GM19452 (cell line): ENCODE results near the gene APBA2.
"Not testable (repeated sequence)": the region's sequence is repeated elsewhere in the genome, so short reads cannot be mapped to it uniquely, and the experiment has no call there.

Experiments
- ATAC-seq: cut with Tn5 transposase; IDR thresholded peaks from one replicate; pipeline ENCODE4 v1.9.1; 2021; ENCODE audit not compliant: unreplicated experiment

The APBA2 gene

DNA sequence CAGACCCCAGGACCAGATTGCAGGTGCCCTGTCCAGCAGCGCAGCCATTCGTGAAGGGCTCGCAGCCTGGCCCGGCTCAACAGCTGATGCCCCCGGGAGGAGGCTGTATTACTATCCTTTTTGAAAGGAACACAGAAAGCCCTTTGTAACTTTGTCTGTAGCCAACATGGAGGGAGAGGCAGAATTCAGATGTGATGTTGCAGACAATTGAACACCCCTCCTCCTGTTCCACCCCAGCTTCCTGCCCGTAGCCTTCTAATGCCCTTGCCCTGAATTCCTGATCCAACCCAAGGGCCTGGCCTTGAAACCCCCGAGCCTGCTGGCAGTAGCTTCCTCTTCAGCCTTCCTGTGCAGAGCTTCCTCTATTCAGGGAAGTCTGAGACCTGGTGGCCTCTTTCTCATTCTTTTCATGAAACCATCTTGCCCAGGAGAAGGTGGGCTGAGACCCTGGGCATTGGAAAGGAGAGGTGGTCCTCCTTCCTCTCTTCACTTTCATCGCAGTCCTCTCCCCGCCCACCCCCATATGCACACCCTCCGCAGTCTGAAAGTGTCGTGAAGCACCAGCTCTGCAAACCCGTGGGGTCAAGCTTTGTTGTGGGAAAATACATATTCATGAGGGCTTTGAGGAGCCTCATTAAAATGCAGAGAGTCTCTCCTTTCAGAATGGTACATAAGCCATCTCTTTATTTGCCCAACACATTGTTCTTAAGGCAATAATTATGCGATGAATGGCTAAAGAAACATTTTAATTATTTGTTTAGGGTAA is 109.2 kb downstream of the APBA2 start:
- ATAC-seq: no peak

GRCh38 chr15:28995705-28996104 is 109.9 kb downstream of the APBA2 start:
- ATAC-seq: no peak

GRCh38 chr15:28996289-28996688 is 110.5 kb downstream of the APBA2 start:
- no peak for ATAC-seq

- ATAC-seq: no peak
Observed at GRCh38 chr15:28996953-28997352, 111.2 kb downstream of the APBA2 start.

GRCh38 chr15:28997791-28998190 is 112.0 kb downstream of the APBA2 start:
- no peak for ATAC-seq

- ATAC-seq: no peak
Observed at GRCh38 chr15:28998511-28998910, 112.7 kb downstream of the APBA2 start.

DNA sequence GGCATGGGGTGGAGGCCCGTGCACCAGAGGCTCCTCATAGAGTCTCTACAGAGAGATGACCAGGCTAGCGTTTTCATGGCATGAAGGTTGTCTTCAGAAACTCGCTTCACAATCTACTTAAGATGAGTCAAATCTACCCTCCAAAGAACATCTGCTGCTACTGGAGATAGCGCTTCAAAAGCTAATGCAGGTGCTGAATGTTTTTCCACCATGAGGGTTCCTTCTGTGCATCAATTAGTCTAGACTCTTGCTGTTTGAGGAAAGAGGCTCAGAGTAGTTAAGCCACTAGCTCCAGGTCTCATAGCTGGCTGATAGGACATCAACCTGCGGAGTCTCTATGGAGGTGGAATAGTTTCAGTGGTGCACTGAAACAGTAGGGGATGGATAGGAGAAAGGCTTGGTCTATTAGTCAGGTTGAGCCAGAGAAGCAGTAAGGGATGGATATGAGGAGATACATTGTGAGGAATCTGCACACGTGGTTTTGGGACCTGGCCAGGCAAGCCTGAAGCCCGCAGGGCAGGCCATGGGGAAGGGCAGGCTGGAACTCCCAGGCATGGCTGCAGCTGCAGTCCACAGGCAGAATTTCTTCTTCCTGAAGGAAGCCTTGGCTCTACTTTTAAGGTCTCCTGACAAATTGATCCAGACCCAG is 117.5 kb downstream of the APBA2 start:
- ATAC-seq: no peak

DNA sequence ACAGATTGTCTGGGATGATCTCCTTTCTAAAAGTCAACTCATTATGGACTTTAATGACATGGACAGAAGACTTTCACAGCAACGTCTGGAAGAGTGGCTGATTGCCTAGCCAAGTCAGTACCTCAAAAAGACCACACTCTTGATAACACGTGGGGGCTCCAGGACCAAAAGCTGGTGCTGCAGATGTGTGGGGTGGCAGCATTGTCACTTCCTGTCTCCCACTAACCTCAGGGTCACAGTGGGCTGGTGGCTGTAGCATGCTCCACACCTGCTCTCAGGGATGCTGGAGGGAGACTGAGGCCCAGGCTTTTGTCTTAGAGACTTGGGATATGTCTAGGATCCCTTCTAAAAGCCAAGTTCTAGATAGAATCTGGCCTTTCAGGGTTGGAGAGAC is 118.1 kb downstream of the APBA2 start:
- no peak for ATAC-seq

- ATAC-seq: no peak
Observed at GRCh38 chr15:29005931-29006330, 120.2 kb downstream of the APBA2 start.

DNA sequence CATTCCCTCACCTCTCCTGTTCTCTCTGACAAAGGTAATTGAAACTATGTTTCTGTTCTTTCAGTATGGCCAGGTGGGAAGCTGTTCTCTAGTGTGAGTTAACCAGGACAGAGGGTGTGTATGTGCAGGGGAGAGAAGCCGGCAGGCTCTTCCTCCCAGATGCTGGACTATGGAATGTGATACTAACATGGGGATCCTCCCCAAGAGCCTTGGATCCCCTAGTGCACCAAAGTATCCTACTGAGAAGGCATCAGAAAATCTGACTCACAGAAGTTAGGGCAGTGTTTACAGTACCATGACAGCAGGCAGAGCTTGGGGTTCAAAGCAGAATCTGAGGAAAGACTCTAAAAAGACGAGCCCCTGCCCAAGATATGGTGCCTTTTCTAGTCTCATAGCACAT is 123.1 kb downstream of the APBA2 start:
- ATAC-seq: no peak

- no peak for ATAC-seq
Observed at GRCh38 chr15:29012097-29012496, 126.3 kb downstream of the APBA2 start.

GRCh38 chr15:29014493-29014892 is 128.7 kb downstream of the APBA2 start:
- no peak for ATAC-seq

DNA sequence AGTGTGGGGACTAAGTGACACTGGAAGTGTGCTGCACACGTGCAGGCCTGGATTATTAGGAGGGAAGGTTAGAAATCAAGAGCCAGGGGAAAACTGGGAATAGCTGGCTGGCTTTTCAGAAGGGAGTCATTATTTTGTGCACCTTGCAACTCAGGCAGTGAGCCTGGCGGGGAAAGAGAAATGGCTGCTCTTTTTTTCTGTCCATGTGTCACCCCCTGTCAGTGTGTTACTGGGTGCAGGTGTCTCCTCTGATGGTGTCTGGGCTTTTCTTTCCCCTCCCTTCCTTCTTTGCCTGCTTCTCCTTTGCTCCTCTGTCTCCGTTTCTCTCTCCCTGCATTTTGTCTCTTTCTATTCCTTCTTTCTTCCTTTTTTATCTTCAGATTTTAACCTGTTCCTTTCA is 130.7 kb downstream of the APBA2 start:
- no peak for ATAC-seq

DNA sequence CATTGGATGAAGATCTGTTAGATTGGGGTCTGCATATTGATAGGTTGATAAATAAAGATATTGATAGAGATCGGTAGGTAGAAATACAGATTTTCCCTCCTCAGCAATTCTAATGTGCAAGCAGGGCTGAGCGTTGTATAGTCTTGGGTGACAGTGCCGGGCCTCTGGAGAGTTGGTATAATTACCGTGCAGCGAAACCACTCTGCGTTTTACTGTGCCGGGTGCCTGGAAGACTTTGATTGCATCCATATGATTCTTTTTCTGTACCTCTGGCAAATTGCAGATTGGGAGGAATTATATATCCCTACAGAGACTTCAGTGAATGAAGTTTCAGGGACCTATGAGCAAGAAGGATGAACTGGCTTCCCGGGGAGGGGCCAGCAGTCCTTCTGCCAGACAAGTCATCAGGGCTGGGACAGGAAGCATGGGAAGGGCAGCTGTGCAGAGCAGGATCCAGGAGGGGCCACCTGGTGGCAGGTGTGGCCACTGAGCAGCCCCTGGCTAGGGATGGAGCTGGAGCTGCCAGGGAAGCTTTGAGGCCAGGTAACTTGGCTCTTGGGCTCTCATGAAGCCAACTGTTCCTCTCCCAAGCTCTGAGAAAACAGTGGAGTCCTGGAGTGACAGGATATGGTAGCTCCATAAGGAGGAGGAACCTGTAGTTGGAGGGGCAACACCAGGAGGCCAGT is 132.5 kb downstream of the APBA2 start:
- no peak for ATAC-seq

- ATAC-seq: no peak
Observed at GRCh38 chr15:29018995-29019976, 133.5 kb downstream of the APBA2 start.

DNA sequence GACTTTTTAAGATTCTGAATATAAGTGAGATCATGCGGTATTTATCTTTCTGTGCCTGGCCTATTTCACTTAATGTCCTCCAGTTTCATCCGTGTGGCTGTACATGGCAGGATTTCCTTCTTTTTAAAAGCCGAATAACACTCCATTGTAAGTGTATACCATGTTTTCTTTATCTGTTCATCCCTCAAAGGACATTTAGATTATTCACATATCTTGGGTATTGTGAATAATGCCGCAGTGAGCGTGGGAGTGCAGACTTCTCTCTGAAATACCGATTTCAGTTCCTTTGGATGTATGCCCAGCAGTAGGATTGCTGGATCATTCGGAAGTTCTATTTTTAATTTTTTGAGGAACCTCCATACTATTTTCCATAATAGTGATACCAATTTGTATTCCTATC is 136.1 kb downstream of the APBA2 start:
- no peak for ATAC-seq

DNA sequence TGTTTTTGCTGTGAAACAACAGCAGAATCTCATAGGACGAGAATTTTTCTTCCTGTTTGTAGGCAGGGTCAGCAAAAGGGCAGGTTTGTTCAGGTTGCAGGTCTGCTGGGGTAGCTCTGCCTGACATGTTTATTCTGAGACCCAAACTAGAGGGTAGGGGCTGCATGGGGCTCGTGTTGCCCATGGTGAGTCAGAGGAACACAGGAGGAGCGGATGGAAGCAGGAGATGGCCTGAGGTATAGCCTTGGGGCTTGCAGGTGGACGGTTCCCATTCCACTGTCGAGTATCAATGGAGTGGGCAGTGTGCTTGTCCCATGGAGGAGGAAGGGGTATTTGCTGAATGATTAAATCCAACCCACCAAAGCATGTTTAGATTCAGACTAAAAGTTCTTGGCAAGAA is 138.9 kb downstream of the APBA2 start:
- ATAC-seq: no peak

DNA sequence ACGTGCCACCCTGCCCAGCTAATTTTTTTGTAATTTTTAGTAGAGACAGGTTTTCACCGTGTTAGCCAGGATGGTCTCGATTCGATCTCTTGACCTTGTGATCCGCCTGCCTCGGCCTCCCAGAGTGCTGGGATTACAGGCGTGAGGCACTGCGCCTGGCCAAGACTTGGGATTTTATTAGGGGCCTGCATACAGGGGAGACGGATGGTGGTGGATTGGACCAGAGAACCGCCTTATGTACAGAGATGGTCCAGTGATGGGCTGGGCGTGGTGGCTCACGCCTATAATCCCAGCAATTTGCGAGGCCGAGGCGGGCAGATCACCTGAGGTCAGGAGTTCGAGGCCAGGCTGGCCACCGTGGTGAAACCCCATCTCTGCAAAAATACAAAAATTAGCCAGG is 139.6 kb downstream of the APBA2 start:
- ATAC-seq: not testable (repeated sequence)

DNA sequence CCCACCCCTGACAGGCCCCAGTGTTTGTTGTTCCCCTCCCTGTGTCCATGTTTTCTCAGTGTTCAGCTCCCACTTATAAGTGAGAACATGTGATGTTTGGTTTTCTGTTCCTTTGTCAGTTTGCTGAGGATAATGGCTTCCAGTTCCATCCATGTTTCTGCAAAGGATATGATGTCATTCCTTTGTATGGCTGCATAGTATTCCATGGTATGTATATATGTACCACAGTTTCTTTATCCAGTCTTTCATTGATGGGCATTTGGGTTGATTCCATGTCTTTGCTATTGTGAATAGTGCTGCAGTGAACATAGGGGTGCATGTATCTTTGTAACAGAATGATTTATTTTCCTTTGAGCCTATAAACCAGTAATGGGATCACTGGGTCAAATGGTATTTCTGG is 142.4 kb downstream of the APBA2 start:
- ATAC-seq: not testable (repeated sequence)

GRCh38 chr15:29029651-29030195 is 143.9 kb downstream of the APBA2 start:
- no peak for ATAC-seq
